IMR-90 (cell line): ENCODE results near the gene CRACR2B. TPM values are rescaled to one million over a fixed set of nuclear protein-coding genes. Genes with fewer than 3 reads are reported as not detected.

Experiments
- ATAC-seq: fragments of 200-7000 bp; cut with Tn5 transposase; 2 replicates; pipeline ENCODE4 v1.9.1; 2020; ENCODE audit warnings: low read depth, mild to moderate bottlenecking, moderate library complexity
- BruUV-seq: library from RNA; stranded (reverse); fragments of 400-500 nt; replicated peaks from 2 replicates; lab custom pipeline; 2021; lab: Mats Ljungman, UMichigan
- CTCF ChIA-PET: fragments of 300-600 bp; formaldehyde crosslinking; extraction: SDS; loops from one replicate; lab custom pipeline; 2021; ENCODE audit warnings: antibody characterized with exemption; lab: Yijun Ruan, JAX
- POLR2A ChIA-PET: fragments of 300-600 bp; sonication (Branson Sonifier 250); formaldehyde crosslinking; loops from one replicate; lab custom pipeline; 2022; ENCODE audit warnings: antibody characterized with exemption; ENCODE audit not compliant: unreplicated experiment; lab: Charles Lee
- DNase-seq: peaks from one replicate; pipeline ENCODE4 v3.0.0; 2013
- H2AFZ ChIP-seq: replicated peaks from 2 replicates; pipeline ENCODE3; 2013; ENCODE audit warnings: low read length, mild to moderate bottlenecking; ENCODE audit not compliant: poor library complexity
- H2AK5ac ChIP-seq: 2 replicates; pipeline ENCODE4 v1.6.1; 2013; ENCODE audit warnings: low read depth, low read length, inconsistent platforms
- H2AK9ac ChIP-seq: replicated peaks from 2 replicates; pipeline ENCODE3; 2013; ENCODE audit warnings: mild to moderate bottlenecking, low read depth, low read length, moderate library complexity; ENCODE audit not compliant: poor library complexity
- H2BK120ac ChIP-seq: 2 replicates; pipeline ENCODE4 v1.6.1; 2013; ENCODE audit warnings: low read depth, low read length, inconsistent platforms
- H2BK15ac ChIP-seq: 3 replicates; pipeline ENCODE4 v1.6.1; 2013; ENCODE audit warnings: low read depth, low read length, inconsistent platforms
- H2BK20ac ChIP-seq: 2 replicates; pipeline ENCODE4 v1.6.1; 2013; ENCODE audit warnings: low read depth, mild to moderate bottlenecking, inconsistent platforms, low read length, moderate library complexity
- H2BK5ac ChIP-seq: 2 replicates; pipeline ENCODE4 v1.6.1; 2013; ENCODE audit warnings: mild to moderate bottlenecking, low read depth, low read length, inconsistent platforms; ENCODE audit not compliant: poor library complexity, severe bottlenecking
- H3K14ac ChIP-seq: replicated peaks from 2 replicates; pipeline ENCODE4 v1.6.1; 2013; ENCODE audit warnings: low read depth, low read length, inconsistent platforms
- H3K18ac ChIP-seq: 2 replicates; pipeline ENCODE4 v1.6.1; 2013; ENCODE audit warnings: low read depth, low read length, control low read depth
- H3K23ac ChIP-seq: 2 replicates; pipeline ENCODE4 v1.6.1; 2013; ENCODE audit warnings: low read depth, low read length, inconsistent platforms
- H3K27ac ChIP-seq: 2 replicates; pipeline ENCODE4 v1.5.1; 2013; ENCODE audit warnings: mild to moderate bottlenecking, control low read depth, low read length; ENCODE audit not compliant: insufficient read depth
- H3K27me3 ChIP-seq: 2 replicates; pipeline ENCODE4 v1.6.1; 2013; ENCODE audit warnings: low read length; ENCODE audit not compliant: control insufficient read depth, insufficient read depth
- H3K36me3 ChIP-seq: 2 replicates; pipeline ENCODE4 v1.6.1; 2013; ENCODE audit warnings: low read length, mixed read lengths; ENCODE audit not compliant: control insufficient read depth, insufficient read depth
- H3K4ac ChIP-seq: 2 replicates; pipeline ENCODE4 v1.6.1; 2013; ENCODE audit warnings: low read depth, low read length, inconsistent platforms
- H3K4me1 ChIP-seq: 2 replicates; pipeline ENCODE4 v1.6.1; 2013; ENCODE audit warnings: low read length, mixed read lengths; ENCODE audit not compliant: control insufficient read depth, insufficient read depth
- H3K4me2 ChIP-seq: 2 replicates; pipeline ENCODE4 v1.6.1; 2013; ENCODE audit warnings: low read depth, mild to moderate bottlenecking, control low read depth, low read length, moderate library complexity
- H3K4me3 ChIP-seq: 2 replicates; pipeline ENCODE4 v1.5.1; 2013; ENCODE audit warnings: low read depth, mild to moderate bottlenecking, control low read depth, low read length, moderate library complexity; ENCODE audit not compliant: insufficient read depth
- H3K56ac ChIP-seq: 2 replicates; pipeline ENCODE4 v1.6.1; 2013; ENCODE audit warnings: low read length, inconsistent platforms; ENCODE audit not compliant: insufficient read depth; ENCODE audit errors: extremely low read depth
- H3K79me1 ChIP-seq, 2 experiments: 2 replicates each; pipeline ENCODE4 v1.6.1; 2013; ENCODE audit warnings: low read length in 2 of 2, inconsistent platforms in 1 of 2, low read depth in 1 of 2
- H3K9ac ChIP-seq: 2 replicates; pipeline ENCODE4 v1.6.1; 2013; ENCODE audit warnings: low read depth, low read length, control low read depth
- H3K9me1 ChIP-seq: 2 replicates; pipeline ENCODE4 v1.6.1; 2013; ENCODE audit warnings: low read length, inconsistent platforms; ENCODE audit not compliant: insufficient read depth
- H3K9me3 ChIP-seq: 2 replicates; pipeline ENCODE4 v1.6.1; 2013; ENCODE audit warnings: low read length; ENCODE audit not compliant: control insufficient read depth, insufficient read depth
- H4K20me1 ChIP-seq: 2 replicates; pipeline ENCODE4 v1.6.1; 2013; ENCODE audit warnings: low read length, inconsistent platforms; ENCODE audit not compliant: insufficient read depth
- H4K5ac ChIP-seq: 2 replicates; pipeline ENCODE4 v1.6.1; 2013; ENCODE audit warnings: mild to moderate bottlenecking, low read depth, low read length, control low read depth
- H4K8ac ChIP-seq, 2 experiments: 2 replicates each; pipeline ENCODE4 v1.6.1; 2013; ENCODE audit warnings: low read depth in 2 of 2, low read length in 2 of 2, control low read depth in 1 of 2, inconsistent platforms in 1 of 2
- H4K91ac ChIP-seq: 2 replicates; pipeline ENCODE4 v1.6.1; 2013; ENCODE audit warnings: low read depth, low read length, inconsistent platforms; ENCODE audit not compliant: insufficient read depth
- CEBPB ChIP-seq: IDR thresholded peaks from 2 replicates; pipeline ENCODE4 v1.6.1; 2012; ENCODE audit warnings: low read depth, low read length, improper control_type of control experiment
- ELK1 ChIP-seq: fragments of 150-350 bp; IDR thresholded peaks from 2 replicates; pipeline ENCODE4 v1.6.1; 2016; ENCODE audit warnings: low read depth, mild to moderate bottlenecking, low read length, moderate library complexity, borderline replicate concordance
- FOS ChIP-seq: fragments of 150-350 bp; IDR thresholded peaks from 2 replicates; pipeline ENCODE4 v1.6.1; 2016; ENCODE audit warnings: low read depth, low read length
- MAFK ChIP-seq: IDR thresholded peaks from 2 replicates; pipeline ENCODE4 v1.6.1; 2012; ENCODE audit warnings: low read depth, low read length, improper control_type of control experiment
- MAZ ChIP-seq: IDR thresholded peaks from 2 replicates; pipeline ENCODE4 v1.6.1; 2012; ENCODE audit warnings: low read depth, mild to moderate bottlenecking, low read length, improper control_type of control experiment, moderate library complexity, borderline replicate concordance
- MXI1 ChIP-seq: IDR thresholded peaks from 2 replicates; pipeline ENCODE4 v1.6.1; 2012; ENCODE audit warnings: low read depth, mild to moderate bottlenecking, low read length, moderate library complexity, borderline replicate concordance
- NFE2L2 ChIP-seq: fragments of 150-350 bp; IDR thresholded peaks from 2 replicates; pipeline ENCODE4 v1.6.1; 2016; ENCODE audit warnings: low read depth, mild to moderate bottlenecking, low read length
- POLR2A ChIP-seq: IDR thresholded peaks from 2 replicates; pipeline ENCODE4 v1.6.1; 2012; ENCODE audit warnings: mild to moderate bottlenecking, low read depth, low read length
- RAD21 ChIP-seq: IDR thresholded peaks from 2 replicates; pipeline ENCODE4 v1.6.1; 2012; ENCODE audit warnings: low read length, improper control_type of control experiment
- RCOR1 ChIP-seq: IDR thresholded peaks from 2 replicates; pipeline ENCODE4 v1.6.1; 2012; ENCODE audit warnings: mild to moderate bottlenecking, low read length, improper control_type of control experiment; ENCODE audit not compliant: insufficient replicate concordance
- RFX5 ChIP-seq: IDR thresholded peaks from 2 replicates; pipeline ENCODE4 v1.8.0; 2012; ENCODE audit warnings: low read depth, mild to moderate bottlenecking, low read length, moderate library complexity
- SMC3 ChIP-seq: fragments of 150-350 bp; IDR thresholded peaks from 2 replicates; pipeline ENCODE4 v1.6.1; 2016; ENCODE audit warnings: low read depth, mild to moderate bottlenecking, antibody characterized with exemption, low read length, moderate library complexity
- WGBS, 2 experiments: methylation state at CpG; one replicate each; pipeline versions ENCODE4 v1.1.5 to v1.1.7; 2013; ENCODE audit warnings: missing lambda C conversion rate in 2 of 2; ENCODE audit not compliant: insufficient read length in 1 of 2; ENCODE audit errors: extremely low coverage in 2 of 2; 5-methylcytosine and 5-hydroxymethylcytosine counted together
- dilution Hi-C: fragments of 300-500 bp; cut with HindIII; formaldehyde crosslinking; loops from one replicate; pipeline ENCODE4 v1.14.3; 2018; ENCODE audit warnings: low sequenced_read_pairs; ENCODE audit not compliant: unreplicated experiment
- in situ Hi-C: fragments of 300-500 bp; cut with MboI; formaldehyde crosslinking; loops from 3 replicates; pipeline ENCODE4 v1.14.3; 2019; ENCODE audit warnings: low sequenced_read_pairs, inconsistent platforms, mixed read lengths
- intact Hi-C: fragments of 100-400 bp; cut with micrococcal nuclease; formaldehyde crosslinking; loops from 2 replicates; pipeline ENCODE4 v1.10.0; 2022
- polyA plus RNA-seq, 3 experiments: library from polyadenylated mRNA; depleted of rRNA; stranded (reverse); fragments of >200 nt; gene quantifications; 2 replicates each; pipeline ENCODE4 v1.2.3, GENCODE V29; 2012; ENCODE audit warnings: low replicate concordance in 1 of 3
- total RNA-seq: library from RNA; depleted of rRNA; stranded (reverse); fragments of >200 nt; gene quantifications from 2 replicates; pipeline ENCODE4 v1.2.3, GENCODE V29; 2012

CRACR2B gene
- total and polyA plus RNA-seq, 2 of the 4 experiments (the other 2 are of a cell fraction) = 0.54 to 2.5 TPM

- TF ChIP-seq SMC3 (no peak), RFX5 (no peak)
Observed at GRCh38 chr11:808427-809286, 19.1 kb upstream of the CRACR2B start (continued).

DNA sequence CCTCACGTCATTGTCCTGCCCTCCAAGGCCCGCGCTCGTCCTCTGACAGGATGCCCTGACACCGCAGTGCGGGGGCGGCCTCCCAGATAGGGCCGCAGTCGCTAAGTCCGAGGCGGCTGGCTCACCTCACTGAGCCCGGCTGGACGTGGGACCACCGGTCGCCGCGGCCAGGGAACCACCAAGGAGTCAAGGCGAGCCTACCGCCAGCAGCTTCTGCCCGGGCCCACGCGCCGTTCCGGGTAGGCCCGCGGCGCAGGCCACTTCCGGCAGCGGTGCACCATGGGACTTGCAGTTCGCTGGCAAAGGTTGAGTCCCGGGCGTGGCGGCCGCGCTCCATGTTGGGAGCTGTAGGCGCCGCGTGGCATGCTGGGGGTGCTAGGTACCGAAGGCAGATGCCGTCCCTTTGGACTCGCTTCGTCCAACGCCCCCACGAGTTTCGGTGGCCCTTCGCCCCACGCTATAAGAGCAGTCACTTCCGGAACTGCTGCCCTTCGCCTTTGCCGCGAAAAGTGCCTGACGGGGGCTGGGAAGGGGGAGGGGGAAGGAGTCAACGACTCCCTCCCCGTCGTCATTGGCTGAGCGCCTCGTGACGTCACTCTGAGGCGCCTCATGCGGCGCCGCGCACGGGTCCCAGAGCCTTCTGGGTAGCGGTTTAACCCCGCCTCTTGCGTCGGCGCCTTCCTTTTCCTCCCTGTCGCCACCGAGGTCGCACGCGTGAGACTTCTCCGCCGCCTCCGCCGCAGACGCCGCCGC lies 18.3 kb upstream of the CRACR2B start, which contains the start of gene RPLP2:
Gene RPLP2, plus strand, starts transcription at position 681 of the 753 bp plus-strand sequence. CDS start 268 bp downstream, outside the sequence.
- intact Hi-C loops = loop anchor here (1.0 kb wide), 1 partner anchor 12 kb away; no protein-coding TSS in a partner anchor
- TF ChIP-seq MAFK (no peak), ELK1 (no peak), RFX5 (no peak), MAZ (peak; percentile 95), RAD21 (no peak), RCOR1 (no peak), CEBPB (0 out of 2 replicates have a peak, but pooled peaks have one; percentile 2), FOS (no peak; the same call in 1 of the 2 replicates), POLR2A (peak; percentile 97), MXI1 (peak; percentile 62; the same call in 1 of the 2 replicates), NFE2L2 (no peak; the same call in 1 of the 2 replicates)

More for the DNA sequence above, 18.3 kb upstream of the CRACR2B start, which contains the start of gene RPLP2:
- Histone ChIP-seq H2AK9ac (peak within 1 kb of the TSS; percentile 99), H3K9me1 (no peaks in the 10 kb centered on the region), H3K56ac (peak within 1 kb of the TSS; percentile 99), H4K8ac (peak within 1 kb of the TSS; percentile 93 to 100), H3K79me1 (peaks cover 27 to 61% of the 10 kb centered on the region in 2 experiments), H3K23ac (peak within 1 kb of the TSS; percentile 100), H2BK15ac (peak within 1 kb of the TSS; percentile 100), H3K9me3 (no peaks in the 10 kb centered on the region), H2BK120ac (peak within 1 kb of the TSS; percentile 100), H2AK5ac (peak within 1 kb of the TSS; percentile 98), H4K20me1 (peaks cover 38% of the 10 kb centered on the region), H3K9ac (peak within 1 kb of the TSS; percentile 99), H3K27ac (peak within 1 kb of the TSS; percentile 99), H3K4ac (peak within 1 kb of the TSS; percentile 100), H2BK5ac (peak within 1 kb of the TSS; percentile 100), H3K18ac (peak within 1 kb of the TSS; percentile 100), H4K5ac (peak within 1 kb of the TSS; percentile 100), H3K4me1 (peaks cover 10% of the 10 kb centered on the region), H3K27me3 (no peaks in the 10 kb centered on the region), H3K4me3 (peak within 1 kb of the TSS; percentile 86), H3K36me3 (peaks cover 30% of the 10 kb centered on the region), H3K14ac (peak within 1 kb of the TSS; percentile 100), H2BK20ac (peak within 1 kb of the TSS; percentile 100), H3K4me2 (peak within 1 kb of the TSS; percentile 98), H2AFZ (peak within 1 kb of the TSS; percentile 100), H4K91ac (peak within 1 kb of the TSS; percentile 100)
- ATAC-seq (peak; percentile 81), DNase-seq (peak; percentile 95)
- in situ Hi-C loops = no loop called here
- dilution Hi-C loops = no loop called here
- POLR2A ChIA-PET = interaction anchor here (1.1 kb wide), 1 partner anchor 10 kb away, joined by 5 read pairs; the partner anchor contains the start of gene PNPLA2
- CTCF ChIA-PET = no interaction called here
- no TSS peak for BruUV-seq
- WGBS, 2 experiments = 2% methylated on average over 54 of the region's 81 CpGs; no CpG with 5 or more reads in 1 of the 2 experiments
